K562 treated with DMSO at 1 percent for 12 hours (cell line): ENCODE measurements around the gene GPR87. TPM values are rescaled to one million over a fixed set of nuclear protein-coding genes. Genes with fewer than 3 reads are reported as not detected.

ENCODE experiments used
- total RNA-seq: library from RNA; unstranded; fragments of 300-600 nt; gene quantifications from 2 replicates; pipeline ENCODE4 v1.2.3, GENCODE V29; 2022; ENCODE audit not compliant: insufficient read depth

The GPR87 gene
- not detected in 2 replicates for total RNA-seq

DNA sequence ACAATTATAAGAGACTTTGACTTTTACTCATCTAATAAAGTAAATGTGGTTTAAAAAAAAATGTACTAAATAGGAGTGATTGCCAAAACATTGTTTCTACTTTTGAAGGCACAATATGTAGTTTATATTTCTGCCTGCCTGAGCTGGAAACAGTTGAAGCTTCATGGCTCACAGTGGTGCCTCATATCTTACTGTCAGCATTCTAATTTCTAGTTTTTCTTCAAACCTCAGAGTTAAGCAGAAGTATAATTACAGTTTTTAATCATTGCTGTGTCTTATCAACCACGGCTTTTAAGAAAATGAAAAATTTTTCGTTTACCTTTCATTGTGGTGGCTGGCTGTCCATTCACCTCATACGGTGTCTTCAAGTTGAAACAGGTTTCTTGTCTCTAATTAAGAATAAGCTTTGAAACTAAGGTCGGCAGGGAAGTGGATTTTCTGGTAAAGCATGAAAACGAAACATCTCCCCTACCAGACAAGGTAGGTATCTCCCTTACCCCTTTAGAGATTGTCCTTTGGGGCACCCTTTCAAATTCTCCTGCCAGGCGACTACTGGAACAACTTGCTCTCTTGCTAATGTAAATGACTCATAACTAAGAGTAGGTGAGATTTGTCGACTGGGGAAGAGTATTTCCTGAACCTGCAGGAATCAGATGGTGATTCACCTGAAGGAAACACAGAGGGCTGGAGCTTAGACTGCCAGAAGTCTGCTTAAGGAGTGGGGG is at the start of gene GPR87:
Gene GPR87, minus strand, starts transcription at position 554 of the 725 bp plus-strand sequence. CDS start 16,720 bp downstream, outside the sequence.

DNA sequence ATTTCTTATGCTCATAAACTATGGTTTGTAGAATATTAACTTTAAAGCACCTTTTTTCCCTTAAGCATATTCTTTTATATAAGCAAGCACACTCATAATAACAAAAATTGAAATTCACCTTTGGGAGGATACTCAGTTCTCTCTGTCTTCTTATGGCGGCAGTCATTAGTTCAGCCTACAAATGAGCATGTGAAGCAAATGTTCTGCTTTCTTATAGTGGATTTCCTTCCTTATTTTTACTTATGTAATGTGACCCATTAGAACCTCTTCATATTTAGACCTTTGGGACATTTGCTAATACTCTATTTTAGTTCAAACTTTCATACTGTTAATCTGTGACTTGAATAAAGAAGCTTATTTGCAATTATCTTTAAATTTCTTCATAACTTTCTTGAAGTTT is 12.7 kb upstream of the GPR87 start, which contains the start of gene P2RY13:
Gene P2RY13, minus strand, starts transcription at position 187 of the 400 bp plus-strand sequence. Its CDS starts 21 bp downstream, at position 166.

DNA sequence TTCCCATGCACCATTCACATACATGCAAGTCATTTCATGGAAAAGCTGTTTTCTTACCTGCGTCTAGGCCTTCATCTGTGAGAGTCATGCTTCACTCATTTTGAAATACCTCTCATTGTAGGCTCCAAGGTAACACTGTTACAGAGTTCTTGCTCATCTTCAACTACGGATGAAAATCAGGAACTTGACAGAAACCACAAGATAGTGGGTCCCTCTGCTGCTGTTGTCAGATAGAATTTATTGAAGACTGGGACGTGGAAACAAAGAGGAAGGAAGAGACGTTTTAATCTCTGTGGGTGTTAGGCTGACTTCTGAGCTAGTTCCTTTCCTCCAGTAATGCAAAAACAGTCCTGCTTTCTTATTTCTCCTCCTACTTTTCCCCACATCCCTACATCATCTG is 38.4 kb downstream of the GPR87 start, which contains the start of gene P2RY14:
Gene P2RY14, minus strand, starts transcription at position 313 of the 400 bp plus-strand sequence. CDS start 64,226 bp downstream, outside the sequence.

Other genes starting within 250 kb of the GPR87 start
- gene MED12L, start 231.2 kb downstream of the GPR87 start, total RNA-seq = not detected in 2 replicates
- not detected in 2 replicates for gene GPR171, start 113.6 kb downstream of the GPR87 start, total RNA-seq
- not detected in 2 replicates for gene P2RY14, start 38.3 kb downstream of the GPR87 start, total RNA-seq
- gene P2RY13, start 12.7 kb upstream of the GPR87 start, total RNA-seq = not detected in 2 replicates
- gene P2RY12, start 67.9 kb upstream of the GPR87 start, total RNA-seq = not detected in 2 replicates
- gene IGSF10, start 144.2 kb upstream of the GPR87 start, total RNA-seq = 0.37 TPM in 1 of 2 replicates, not detected in the other